SJCRH30 (cell line): ENCODE data around the gene SLC39A2. TPM values are rescaled to one million over a fixed set of nuclear protein-coding genes. Genes with fewer than 3 reads are reported as not detected.
A peak's percentile ranks its signal among the peaks of the same experiment; 100 is the strongest.
"Not testable (repeated sequence)": the region's sequence is repeated elsewhere in the genome, so short reads cannot be mapped to it uniquely, and the experiment has no call there.

ENCODE experiments used
- DNase-seq, 2 experiments: peaks; one replicate each; pipeline ENCODE4 v3.0.0-alpha.2; 2015 to 2020
- H3K27ac ChIP-seq: fragments of 250-450 bp; sonication (Bioruptor Pico); 2 replicates; pipeline ENCODE4 v1.5.1; 2020; ENCODE audit warnings: mild to moderate bottlenecking, moderate library complexity
- H3K27me3 ChIP-seq: fragments of 250-450 bp; sonication (Bioruptor Pico); 2 replicates; pipeline ENCODE4 v1.5.1; 2020; ENCODE audit warnings: mild to moderate bottlenecking, moderate library complexity
- H3K36me3 ChIP-seq: fragments of 250-450 bp; sonication (Bioruptor Pico); 2 replicates; pipeline ENCODE4 v1.5.1; 2020; ENCODE audit warnings: mild to moderate bottlenecking, moderate library complexity
- H3K4me1 ChIP-seq: fragments of 250-450 bp; sonication (Bioruptor Pico); 2 replicates; pipeline ENCODE4 v1.5.1; 2020; ENCODE audit warnings: mild to moderate bottlenecking, moderate library complexity
- H3K4me3 ChIP-seq: fragments of 250-450 bp; sonication (Bioruptor Pico); 2 replicates; pipeline ENCODE4 v1.5.1; 2020; ENCODE audit warnings: mild to moderate bottlenecking, moderate library complexity
- H3K9me3 ChIP-seq: fragments of 250-450 bp; sonication (Bioruptor Pico); replicated peaks from 2 replicates; pipeline ENCODE4 v1.5.1; 2020; ENCODE audit warnings: mild to moderate bottlenecking, moderate library complexity
- total RNA-seq: library from RNA; depleted of rRNA; stranded (reverse); fragments of >200 nt; shearing (Covaris generic); gene quantifications from 2 replicates; pipeline ENCODE4 v1.2.3, GENCODE V29; 2014

The SLC39A2 gene
- total RNA-seq, 1 experiment from 2014 or later: 0.06 TPM

- DNase-seq: no peak
- H3K4me1 ChIP-seq: no peaks in the 10 kb centered on the region
- H3K9me3 ChIP-seq: no peaks in the 10 kb centered on the region
- H3K27ac ChIP-seq: no peak overlapping the region
- peaks cover 25% of the 10 kb centered on the region for H3K27me3 ChIP-seq
- no peak overlapping the region for H3K4me3 ChIP-seq
- H3K36me3 ChIP-seq: no peaks in the 10 kb centered on the region
Measured at GRCh38 chr14:21026274-21026987, 27.3 kb downstream of the SLC39A2 start.

- DNase-seq: no peak
- Histone ChIP-seq H3K4me3 (no peak overlapping the region), H3K4me1 (no peaks in the 10 kb centered on the region), H3K27ac (no peak overlapping the region), H3K36me3 (no peaks in the 10 kb centered on the region), H3K27me3 (peaks cover 28% of the 10 kb centered on the region), H3K9me3 (no peaks in the 10 kb centered on the region)
Measured at GRCh38 chr14:21026988-21027315, 27.9 kb downstream of the SLC39A2 start.

- no peaks in the 10 kb centered on the region for H3K4me1 ChIP-seq
- no peaks in the 10 kb centered on the region for H3K9me3 ChIP-seq
- no peak for DNase-seq
- H3K27me3 ChIP-seq: peaks cover 17% of the 10 kb centered on the region
- H3K36me3 ChIP-seq: no peaks in the 10 kb centered on the region
- no peak within 1 kb of the TSS for H3K27ac ChIP-seq
- H3K4me3 ChIP-seq: no peak within 1 kb of the TSS
Measured at GRCh38 chr14:21029917-21030316, 30.8 kb downstream of the SLC39A2 start, which contains the start of gene TPPP2. TSS of gene TPPP2 (plus strand) at chr14:21030217. CDS start at chr14:21030582, 365 bp downstream.

- Histone ChIP-seq H3K27ac (no peak overlapping the region), H3K36me3 (no peaks in the 10 kb centered on the region), H3K9me3 (no peaks in the 10 kb centered on the region), H3K27me3 (peaks cover 13% of the 10 kb centered on the region; the same call in 1 of the 2 replicates), H3K4me1 (no peaks in the 10 kb centered on the region), H3K4me3 (no peak overlapping the region)
- no peak for DNase-seq
Measured at GRCh38 chr14:21030531-21030930, 31.4 kb downstream of the SLC39A2 start.

GRCh38 chr14:21032326-21033132 lies 33.4 kb downstream of the SLC39A2 start:
- H3K4me3 ChIP-seq: no peak overlapping the region
- H3K4me1 ChIP-seq: no peaks in the 10 kb centered on the region
- no peaks in the 10 kb centered on the region for H3K36me3 ChIP-seq
- H3K9me3 ChIP-seq: no peaks in the 10 kb centered on the region
- peaks cover 13% of the 10 kb centered on the region; the same call in 1 of the 2 replicates for H3K27me3 ChIP-seq
- no peak for DNase-seq
- H3K27ac ChIP-seq: no peak overlapping the region

GRCh38 chr14:21033133-21033698 lies 34.1 kb downstream of the SLC39A2 start:
- Histone ChIP-seq H3K4me1 (peaks cover 3% of the 10 kb centered on the region; the same call in 1 of the 2 replicates), H3K9me3 (no peaks in the 10 kb centered on the region), H3K27ac (no peak overlapping the region), H3K27me3 (peaks cover 13% of the 10 kb centered on the region; the same call in 1 of the 2 replicates), H3K4me3 (no peak overlapping the region), H3K36me3 (no peaks in the 10 kb centered on the region)
- no peak for DNase-seq

- peaks cover 13% of the 10 kb centered on the region; the same call in 1 of the 2 replicates for H3K27me3 ChIP-seq
Measured at GRCh38 chr14:21034707-21035106, 35.6 kb downstream of the SLC39A2 start, which contains the start of gene RNASE13. TSS of gene RNASE13 (minus strand) at chr14:21034807. CDS start at chr14:21034288, 519 bp downstream.

GRCh38 chr14:21036751-21037150 lies 37.7 kb downstream of the SLC39A2 start:
- H3K4me3 ChIP-seq: no peak overlapping the region
- no peak for DNase-seq
- H3K36me3 ChIP-seq: no peaks in the 10 kb centered on the region
- peaks cover 5% of the 10 kb centered on the region; the same call in 1 of the 2 replicates for H3K27me3 ChIP-seq
- H3K9me3 ChIP-seq: no peaks in the 10 kb centered on the region
- peaks cover 20% of the 10 kb centered on the region for H3K4me1 ChIP-seq
- H3K27ac ChIP-seq: no peak overlapping the region

More at GRCh38 chr14:21034707-21035106, 35.6 kb downstream of the SLC39A2 start, which contains the start of gene RNASE13:
- no peak for DNase-seq
- no peak within 1 kb of the TSS for H3K4me3 ChIP-seq
- peaks cover 15% of the 10 kb centered on the region for H3K4me1 ChIP-seq
- no peaks in the 10 kb centered on the region for H3K36me3 ChIP-seq
- no peak within 1 kb of the TSS for H3K27ac ChIP-seq
- no peaks in the 10 kb centered on the region for H3K9me3 ChIP-seq

- Histone ChIP-seq H3K27ac (no peak overlapping the region), H3K27me3 (peaks cover 5% of the 10 kb centered on the region; the same call in 1 of the 2 replicates), H3K4me1 (peaks cover 20% of the 10 kb centered on the region), H3K9me3 (no peaks in the 10 kb centered on the region), H3K36me3 (no peaks in the 10 kb centered on the region), H3K4me3 (no peak overlapping the region)
- DNase-seq: no peak
Measured at GRCh38 chr14:21037156-21037555, 38.1 kb downstream of the SLC39A2 start.

GRCh38 chr14:21038441-21039422 lies 39.6 kb downstream of the SLC39A2 start:
- DNase-seq: peak; percentile 94 to 96
- Histone ChIP-seq H3K36me3 (no peaks in the 10 kb centered on the region), H3K27me3 (no peaks in the 10 kb centered on the region), H3K9me3 (no peaks in the 10 kb centered on the region), H3K27ac (peak overlapping the region; percentile 67), H3K4me1 (peaks cover 23% of the 10 kb centered on the region), H3K4me3 (peak overlapping the region; percentile 22)

GRCh38 chr14:21039585-21040369 lies 40.7 kb downstream of the SLC39A2 start:
- Histone ChIP-seq H3K36me3 (no peaks in the 10 kb centered on the region), H3K4me3 (peak overlapping the region; percentile 22), H3K27me3 (no peaks in the 10 kb centered on the region), H3K27ac (peak overlapping the region; percentile 67), H3K9me3 (no peaks in the 10 kb centered on the region), H3K4me1 (peaks cover 31% of the 10 kb centered on the region)
- DNase-seq: peak; percentile 80 to 91

- no peak overlapping the region for H3K27ac ChIP-seq
- DNase-seq: no peak
- peaks cover 31% of the 10 kb centered on the region for H3K4me1 ChIP-seq
- no peaks in the 10 kb centered on the region for H3K9me3 ChIP-seq
- H3K36me3 ChIP-seq: no peaks in the 10 kb centered on the region
- no peaks in the 10 kb centered on the region for H3K27me3 ChIP-seq
- H3K4me3 ChIP-seq: no peak overlapping the region
Measured at GRCh38 chr14:21040370-21040925, 41.4 kb downstream of the SLC39A2 start.

GRCh38 chr14:21040941-21041340 lies 41.8 kb downstream of the SLC39A2 start:
- not testable (repeated sequence) for DNase-seq, H3K27me3 ChIP-seq

More at GRCh38 chr14:21040941-21041340, 41.8 kb downstream of the SLC39A2 start:
- H3K9me3 ChIP-seq, H3K36me3 ChIP-seq, H3K4me3 ChIP-seq, H3K27ac ChIP-seq: not testable (repeated sequence)
- H3K4me1 ChIP-seq: peaks cover 31% of the 10 kb centered on the region
